SIG-M5 treated with dmso at 0.1 percent for 504 hours (cell line): Measurements from ENCODE around the gene AFG3L2.
"Not testable (repeated sequence)": the region's sequence is repeated elsewhere in the genome, so short reads cannot be mapped to it uniquely, and the experiment has no call there.

Experiments used
- DNase-seq: peaks from one replicate; lab custom pipeline; 2025; ENCODE audit not compliant: unreplicated experiment; lab: John Stamatoyannopoulos, UW

The AFG3L2 gene

DNA sequence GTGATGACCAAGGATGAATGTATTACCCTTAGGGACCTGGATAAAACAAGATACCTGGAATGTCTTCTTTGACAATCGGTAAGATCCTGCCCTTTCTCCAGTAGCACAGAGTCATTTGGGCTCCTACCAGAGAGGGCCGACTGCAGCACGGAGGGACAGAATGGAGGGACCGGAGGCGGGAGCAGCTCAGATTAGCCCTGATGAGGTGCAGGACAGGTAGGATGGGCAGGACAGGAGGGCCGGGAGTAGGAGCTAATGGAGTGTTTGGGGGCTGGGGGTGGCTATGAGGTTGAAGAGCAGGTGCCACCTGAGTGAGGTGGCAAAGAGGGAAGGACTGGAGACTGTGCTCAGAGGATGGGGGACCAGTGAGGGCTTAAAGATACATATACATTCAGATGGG, 20.8 kb upstream of the AFG3L2 start:
- no peak for DNase-seq

- no peak for DNase-seq
Observed at GRCh38 chr18:12397254-12397653, 20.2 kb upstream of the AFG3L2 start.

DNA sequence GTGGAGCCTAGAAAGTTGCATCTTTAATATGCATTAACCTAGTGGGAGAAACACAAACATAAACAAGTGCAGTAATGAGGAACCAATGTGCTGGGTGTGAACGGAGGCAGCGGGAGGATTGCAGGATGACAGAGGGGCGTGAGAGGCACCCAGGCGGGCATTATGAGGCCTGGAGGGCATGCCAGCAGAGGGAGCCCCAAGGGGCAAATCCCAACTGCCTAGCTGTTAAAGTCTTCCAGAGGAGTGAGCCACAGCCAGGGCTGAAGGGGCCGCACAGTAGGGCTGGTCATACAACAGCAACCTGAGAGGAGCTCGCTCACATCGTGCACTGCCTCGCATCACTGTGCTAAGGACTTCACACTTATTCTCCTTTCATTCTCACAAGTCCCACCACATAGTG, 17.4 kb upstream of the AFG3L2 start:
- peak; percentile 41 for DNase-seq

GRCh38 chr18:12393998-12394397, 17.0 kb upstream of the AFG3L2 start:
- no peak for DNase-seq

DNA sequence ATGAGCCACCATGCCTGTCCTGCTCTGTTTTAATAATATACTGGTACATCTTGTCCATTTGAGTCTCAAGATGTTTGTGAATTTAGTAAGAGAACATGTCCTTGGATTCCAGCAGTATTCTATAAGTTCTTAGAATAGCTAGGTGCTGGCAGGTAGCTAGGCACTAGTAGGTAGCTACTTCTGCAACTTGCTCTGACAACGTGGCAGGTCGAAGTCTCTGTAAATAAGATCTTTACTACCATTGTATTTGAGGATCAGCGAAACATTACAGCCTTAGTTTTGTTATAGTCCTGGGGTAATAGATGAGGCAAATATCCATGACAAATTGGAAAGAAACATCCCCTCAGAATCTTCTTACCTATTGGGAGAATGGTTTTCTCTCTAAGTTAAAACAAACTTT, 16.5 kb upstream of the AFG3L2 start:
- DNase-seq: no peak

GRCh38 chr18:12391487-12392165, 14.6 kb upstream of the AFG3L2 start:
- peak; percentile 67 for DNase-seq

DNA sequence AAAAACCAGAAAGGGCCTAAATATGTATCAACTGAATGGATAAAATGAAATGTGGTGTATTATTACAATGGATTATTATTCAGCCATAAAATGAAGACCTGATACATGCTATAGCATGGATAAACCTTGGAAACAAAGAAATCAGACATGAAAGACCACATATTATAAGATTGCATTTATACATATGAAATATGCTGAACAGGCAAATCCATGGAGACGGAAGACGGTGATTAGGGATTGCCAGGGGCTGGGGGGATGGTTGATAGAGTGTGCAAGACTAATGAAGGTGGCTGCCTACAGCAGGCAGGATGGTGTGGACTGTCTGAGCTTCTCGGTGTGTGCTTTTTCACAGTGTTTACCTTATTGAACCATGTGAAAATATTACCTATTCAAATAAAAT, 11.4 kb upstream of the AFG3L2 start:
- no peak for DNase-seq

- DNase-seq: no peak
Observed at GRCh38 chr18:12384261-12384660, 7.2 kb upstream of the AFG3L2 start.

DNA sequence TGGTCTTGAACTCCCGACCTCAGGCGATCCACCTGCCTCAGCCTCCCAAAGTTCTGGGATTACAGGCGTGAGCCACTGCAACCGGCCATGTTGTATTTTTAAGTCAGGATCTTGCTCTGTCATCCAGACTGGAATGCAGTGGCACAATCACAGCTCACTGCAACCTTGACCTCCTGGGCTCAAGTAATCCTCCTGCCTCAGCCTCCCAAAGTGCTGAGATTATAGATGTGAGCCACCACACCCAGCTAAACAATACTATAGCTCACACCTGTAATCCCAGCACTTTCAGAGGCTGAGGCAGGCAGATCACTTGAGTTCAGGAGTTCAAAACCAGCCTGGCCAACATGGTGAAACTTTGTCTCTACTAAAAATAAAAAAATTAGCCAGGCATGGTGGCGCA, 6.7 kb upstream of the AFG3L2 start:
- DNase-seq: not testable (repeated sequence)

GRCh38 chr18:12382221-12382814, 5.3 kb upstream of the AFG3L2 start:
- DNase-seq: not testable (repeated sequence)

- not testable (repeated sequence) for DNase-seq
Observed at GRCh38 chr18:12378198-12378558, 1.2 kb upstream of the AFG3L2 start.

DNA sequence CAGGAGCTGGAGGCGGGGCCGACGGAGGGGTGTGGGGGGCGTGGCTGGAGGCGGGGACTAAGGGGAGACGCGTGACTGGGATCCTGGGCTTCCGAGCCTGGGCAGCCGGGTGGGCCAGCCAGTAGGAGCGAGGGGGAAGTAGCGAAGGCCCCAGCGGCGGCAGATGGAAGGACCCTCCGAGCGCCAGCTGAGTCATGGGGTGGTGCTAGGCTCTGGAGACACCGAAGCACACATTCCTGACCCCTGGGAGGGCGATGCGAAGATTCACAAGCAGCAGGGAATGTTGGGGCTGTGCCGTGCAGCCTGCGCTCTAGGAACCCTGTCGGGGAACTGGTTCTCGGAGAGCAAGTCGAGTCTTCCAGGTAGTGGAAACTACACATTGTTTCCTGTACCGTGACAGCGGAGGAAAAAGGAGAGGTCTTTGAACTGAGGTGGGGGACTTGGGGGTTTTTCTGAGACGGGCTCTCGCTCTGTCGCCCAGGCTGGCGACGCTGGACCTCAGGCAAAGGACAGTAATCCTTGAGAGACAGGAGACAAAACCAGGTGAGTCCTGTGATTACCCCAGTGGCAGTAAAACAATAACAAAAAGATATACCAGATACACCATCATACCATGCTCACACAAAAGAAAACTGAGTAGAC, 650 bp upstream of the AFG3L2 start:
- DNase-seq: peak; percentile 99

DNA sequence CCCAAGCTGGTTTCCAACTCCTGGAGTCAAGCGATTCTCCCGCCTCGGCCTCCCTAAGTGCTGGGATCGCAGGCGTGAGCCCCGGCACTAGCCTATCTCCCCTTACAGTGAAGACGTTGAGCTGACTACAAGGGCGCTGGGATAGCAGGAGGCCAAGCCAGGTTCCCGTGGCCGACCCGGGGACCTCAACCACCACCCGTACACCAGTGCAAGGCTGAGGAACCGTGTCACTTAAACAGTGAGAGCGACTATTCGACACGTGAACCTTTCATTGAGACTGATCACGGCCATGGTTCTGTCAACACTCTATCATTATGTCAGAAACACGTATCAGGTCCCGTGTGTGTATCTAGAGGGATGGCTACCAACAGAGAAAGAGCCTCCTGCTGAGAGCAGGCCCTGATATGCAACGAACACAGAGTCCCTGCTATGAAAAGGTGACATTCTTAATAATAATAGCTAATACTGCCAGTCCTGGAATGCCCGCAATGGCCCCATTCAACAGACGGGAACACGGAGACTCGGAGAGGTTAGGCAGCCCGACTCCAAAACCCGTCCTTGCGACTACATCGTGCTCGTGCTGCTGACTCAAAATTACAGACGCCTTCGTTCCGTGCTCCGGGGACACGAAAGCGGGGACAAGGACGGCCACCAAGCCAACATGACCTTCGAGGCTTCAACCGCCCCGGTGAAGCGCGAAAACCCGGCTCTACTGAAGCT, 833 bp downstream of the AFG3L2 start:
- peak; percentile 7 for DNase-seq

DNA sequence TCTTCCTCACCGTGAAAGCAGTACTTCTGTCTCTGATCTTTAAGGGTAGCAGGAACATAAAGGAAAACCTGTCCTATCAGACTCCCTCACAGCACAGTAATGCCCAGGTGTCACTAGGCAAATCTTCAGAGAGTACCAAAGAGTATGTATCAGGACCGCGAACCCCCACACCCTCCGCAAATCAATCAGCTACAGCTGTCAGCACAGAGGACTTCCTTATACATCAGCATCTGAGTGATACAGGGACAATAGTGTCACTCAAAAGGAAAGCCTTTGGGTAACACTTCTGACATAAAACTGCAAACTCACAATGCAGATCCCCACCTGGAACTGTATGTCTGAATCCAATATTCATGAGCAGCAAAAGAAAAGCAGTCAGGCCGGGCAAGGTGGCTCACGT, 2.6 kb downstream of the AFG3L2 start:
- no peak for DNase-seq

- DNase-seq: peak; percentile 3
Observed at GRCh38 chr18:12373771-12374116, 3.3 kb downstream of the AFG3L2 start.

- DNase-seq: no peak
Observed at GRCh38 chr18:12373116-12373770, 3.8 kb downstream of the AFG3L2 start.

DNA sequence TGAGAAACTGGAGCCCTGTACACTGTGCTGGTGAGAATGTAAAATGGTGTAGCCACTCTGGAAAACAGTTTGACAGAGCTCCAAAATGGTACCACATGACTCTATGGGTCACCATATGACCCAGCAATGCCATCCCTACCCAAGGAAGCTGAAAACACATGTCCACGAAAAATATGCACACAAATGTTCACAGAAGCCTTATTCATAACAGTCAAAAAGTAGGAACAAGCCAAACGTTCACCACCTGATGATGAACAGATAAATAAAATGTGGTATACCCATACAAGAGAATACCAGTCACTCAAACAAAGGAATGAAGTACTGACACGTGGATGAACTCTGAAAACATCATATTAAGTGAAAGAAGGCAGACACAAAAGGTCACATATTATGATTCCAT, 4.6 kb downstream of the AFG3L2 start:
- no peak for DNase-seq

DNA sequence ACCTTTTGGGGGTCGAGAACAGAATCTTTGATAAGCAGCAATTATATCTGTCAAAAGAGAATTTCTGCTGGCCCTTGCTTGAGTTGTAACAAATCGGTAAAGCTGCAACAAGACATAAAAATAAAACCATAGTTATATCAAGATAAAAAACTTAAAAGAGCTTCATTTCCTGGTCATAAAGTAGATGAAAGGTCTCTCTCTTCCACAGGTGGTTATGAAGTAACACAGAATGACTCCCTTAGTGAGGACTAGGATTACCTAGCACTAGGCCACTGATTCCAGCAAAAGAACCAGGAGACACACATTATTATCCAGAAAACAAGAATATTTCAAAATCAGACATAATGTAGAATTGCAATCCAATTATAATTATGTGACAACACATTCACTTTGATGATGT, 5.4 kb downstream of the AFG3L2 start:
- no peak for DNase-seq

DNA sequence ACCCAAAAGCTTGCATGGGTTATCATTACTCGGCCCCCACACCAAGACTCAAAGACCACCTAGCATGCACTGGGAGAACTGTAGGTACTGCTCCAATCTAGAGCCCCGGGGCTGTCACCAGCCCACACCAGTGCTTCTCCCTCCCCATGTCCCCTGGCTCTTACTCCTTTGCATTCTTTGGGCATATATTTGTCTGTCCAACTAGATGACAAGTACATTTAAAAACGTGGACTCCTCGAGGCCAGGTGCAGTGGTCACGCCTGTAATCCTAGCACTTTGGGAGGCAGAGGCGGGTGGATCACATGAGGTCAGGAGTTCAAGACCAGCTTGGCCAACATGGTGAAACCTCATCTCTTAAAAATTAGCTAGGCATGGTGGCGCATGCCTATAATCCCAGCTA, 7.8 kb downstream of the AFG3L2 start:
- no peak for DNase-seq

DNA sequence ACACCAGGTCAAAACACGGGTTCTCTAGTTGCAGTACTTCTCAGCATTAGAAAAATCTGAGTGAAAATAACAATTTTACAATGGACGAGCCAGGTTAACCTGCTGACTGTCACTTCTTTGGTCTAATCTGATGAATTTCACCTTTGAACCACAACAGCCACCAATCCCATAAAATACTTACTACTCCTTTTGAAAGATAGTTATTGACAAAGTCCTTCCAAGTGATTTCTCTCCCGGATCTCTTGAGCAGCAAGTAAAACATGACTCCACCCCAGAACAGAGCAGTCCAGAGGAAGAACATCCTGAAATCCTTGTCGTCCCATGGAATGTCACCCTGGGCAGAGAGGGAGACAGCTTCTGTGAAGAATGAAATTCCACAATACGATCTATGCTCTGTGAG, 10.2 kb downstream of the AFG3L2 start:
- no peak for DNase-seq

- DNase-seq: no peak
Observed at GRCh38 chr18:12366379-12366778, 10.6 kb downstream of the AFG3L2 start.
